OCI-LY1 (cell line): ENCODE data around the gene LRIT3.

Experiments used
- H2AFZ ChIP-seq: fragments of 200-600 bp; sonication (generic), shearing (Covaris generic); 2 replicates; pipeline ENCODE4 v1.6.0; 2014; ENCODE audit warnings: antibody characterized with exemption, mild to moderate bottlenecking, low read length
- H3F3A ChIP-seq: fragments of 200-600 bp; sonication (generic), shearing (Covaris generic); 2 replicates; pipeline ENCODE4 v1.6.0; 2014; ENCODE audit warnings: mild to moderate bottlenecking, antibody characterized with exemption, low read length, moderate library complexity; ENCODE audit not compliant: insufficient read depth
- H3K27ac ChIP-seq: fragments of 200-600 bp; sonication (generic); 2 replicates; pipeline ENCODE4 v1.5.1; 2014; ENCODE audit warnings: low read length, mixed run types, mild to moderate bottlenecking, low read depth; ENCODE audit not compliant: poor library complexity, severe bottlenecking
- H3K27me3 ChIP-seq: fragments of 200-600 bp; sonication (generic); 2 replicates; pipeline ENCODE4 v1.6.0; 2014; ENCODE audit warnings: antibody characterized with exemption, mild to moderate bottlenecking, low read length, moderate library complexity; ENCODE audit not compliant: insufficient read depth
- H3K36me3 ChIP-seq: fragments of 200-600 bp; sonication (generic); 2 replicates; pipeline ENCODE4 v1.6.1; 2014; ENCODE audit warnings: mild to moderate bottlenecking, antibody characterized with exemption, low read length, moderate library complexity, mixed read lengths; ENCODE audit not compliant: insufficient read depth
- H3K4me1 ChIP-seq: fragments of 200-600 bp; sonication (generic); 2 replicates; pipeline ENCODE4 v1.5.1; 2014; ENCODE audit warnings: mild to moderate bottlenecking, low read length, moderate library complexity; ENCODE audit not compliant: insufficient read depth, severe bottlenecking
- H3K4me2 ChIP-seq: fragments of 200-600 bp; sonication (generic), shearing (Covaris generic); 2 replicates; pipeline ENCODE4 v1.6.1; 2014; ENCODE audit warnings: low read length
- H3K4me3 ChIP-seq: fragments of 200-600 bp; sonication (generic); 2 replicates; pipeline ENCODE4 v1.5.1; 2014; ENCODE audit warnings: low read length, low read depth, mild to moderate bottlenecking, mixed read lengths; ENCODE audit not compliant: poor library complexity, severe bottlenecking
- H3K79me2 ChIP-seq: fragments of 200-600 bp; shearing (Covaris generic); 2 replicates; pipeline ENCODE4 v1.6.1; 2016; ENCODE audit warnings: mixed run types, low read length, mixed read lengths; ENCODE audit not compliant: insufficient read depth
- H3K9ac ChIP-seq: fragments of 200-600 bp; sonication (generic), shearing (Covaris generic); 2 replicates; pipeline ENCODE4 v1.6.1; 2014; ENCODE audit warnings: mild to moderate bottlenecking, low read length, mixed read lengths
- H3K9me2 ChIP-seq: fragments of 200-600 bp; sonication (generic), shearing (Covaris generic); 2 replicates; pipeline ENCODE4 v1.6.1; 2014; ENCODE audit warnings: low read depth, mild to moderate bottlenecking, low read length, mixed read lengths
- H3K9me3 ChIP-seq: fragments of 200-600 bp; shearing (Covaris generic); 2 replicates; pipeline ENCODE4 v1.6.1; 2014; ENCODE audit warnings: low read length, mixed read lengths
- H4K20me1 ChIP-seq: fragments of 200-600 bp; sonication (generic), shearing (Covaris generic); 2 replicates; pipeline ENCODE4 v1.6.0; 2016; ENCODE audit warnings: mild to moderate bottlenecking, low read length; ENCODE audit not compliant: insufficient read depth
- CTCF ChIP-seq: fragments of 200-600 bp; sonication (generic), shearing (Covaris generic); IDR thresholded peaks from 2 replicates; pipeline ENCODE4 v1.5.1; 2017; ENCODE audit warnings: mild to moderate bottlenecking, antibody characterized with exemption, low read length, moderate library complexity, mixed read lengths
- EZH2 ChIP-seq: fragments of 200-600 bp; sonication (generic), shearing (Covaris generic); IDR thresholded peaks from 2 replicates; pipeline ENCODE4 v1.8.0; 2017; ENCODE audit warnings: borderline replicate concordance, mixed run types, mild to moderate bottlenecking, antibody characterized with exemption, low read length, moderate library complexity, mixed read lengths

The LRIT3 gene

GRCh38 chr4:109827672-109828071 lies 20.2 kb upstream of the LRIT3 start, which contains the start of gene RRH:
RRH (plus strand) TSS chr4:109827972; CDS start chr4:109828028, 56 bp downstream.
- H3K4me2 ChIP-seq, result no peak within 1 kb of the TSS
- H3K9me3 ChIP-seq, result no peaks in the 10 kb centered on the region
- H3K79me2 ChIP-seq, result no peaks in the 10 kb centered on the region
- peaks cover 28% of the 10 kb centered on the region for H3K36me3 ChIP-seq
- H3K27me3 ChIP-seq, result no peaks in the 10 kb centered on the region
- H3K4me1 ChIP-seq, result no peaks in the 10 kb centered on the region
- TF ChIP-seq CTCF (no peak), EZH2 (no peak)
- H3K27ac ChIP-seq, result no peak within 1 kb of the TSS
- no peak within 1 kb of the TSS for H2AFZ ChIP-seq
- H3K9ac ChIP-seq, result no peak within 1 kb of the TSS
- no peaks in the 10 kb centered on the region for H4K20me1 ChIP-seq
- H3K9me2 ChIP-seq, result no peaks in the 10 kb centered on the region
- H3K4me3 ChIP-seq, result no peak within 1 kb of the TSS
- peaks cover 7% of the 10 kb centered on the region; the same call in 1 of the 2 replicates for H3F3A ChIP-seq

- Histone ChIP-seq H3K9ac (no peak overlapping the region), H3K27ac (no peak overlapping the region), H3K9me2 (no peaks in the 10 kb centered on the region), H3K9me3 (no peaks in the 10 kb centered on the region), H3K36me3 (no peaks in the 10 kb centered on the region), H2AFZ (no peak overlapping the region), H3K4me2 (no peak overlapping the region), H3K27me3 (no peaks in the 10 kb centered on the region), H4K20me1 (no peaks in the 10 kb centered on the region), H3K79me2 (no peaks in the 10 kb centered on the region), H3K4me1 (no peaks in the 10 kb centered on the region), H3K4me3 (no peak overlapping the region), H3F3A (no peaks in the 10 kb centered on the region)
- TF ChIP-seq CTCF, result no peak
- no peak for TF ChIP-seq EZH2
Measured at GRCh38 chr4:109833756-109834155, 14.2 kb upstream of the LRIT3 start.

- no peaks in the 10 kb centered on the region for H3K4me1 ChIP-seq
- H3F3A ChIP-seq, result no peaks in the 10 kb centered on the region
- no peak overlapping the region for H3K4me3 ChIP-seq
- no peak overlapping the region for H3K4me2 ChIP-seq
- TF ChIP-seq CTCF (no peak), EZH2 (no peak)
- H3K9ac ChIP-seq, result no peak overlapping the region
- H4K20me1 ChIP-seq, result no peaks in the 10 kb centered on the region
- no peaks in the 10 kb centered on the region for H3K9me2 ChIP-seq
- no peak overlapping the region for H2AFZ ChIP-seq
- no peaks in the 10 kb centered on the region for H3K9me3 ChIP-seq
- H3K27me3 ChIP-seq, result no peaks in the 10 kb centered on the region
- no peaks in the 10 kb centered on the region for H3K79me2 ChIP-seq
- no peaks in the 10 kb centered on the region for H3K36me3 ChIP-seq
- H3K27ac ChIP-seq, result no peak overlapping the region
Measured at GRCh38 chr4:109836985-109837384, 10.9 kb upstream of the LRIT3 start.
